OCI-LY1 (cell line): Measurements from ENCODE around the gene ZBTB20.

Experiments
- H2AFZ ChIP-seq: fragments of 200-600 bp; sonication (generic), shearing (Covaris generic); 2 replicates; pipeline ENCODE4 v1.6.0; 2014; ENCODE audit warnings: antibody characterized with exemption, mild to moderate bottlenecking, low read length
- H3F3A ChIP-seq: fragments of 200-600 bp; sonication (generic), shearing (Covaris generic); 2 replicates; pipeline ENCODE4 v1.6.0; 2014; ENCODE audit warnings: mild to moderate bottlenecking, antibody characterized with exemption, low read length, moderate library complexity; ENCODE audit not compliant: insufficient read depth
- H3K27ac ChIP-seq: fragments of 200-600 bp; sonication (generic); 2 replicates; pipeline ENCODE4 v1.5.1; 2014; ENCODE audit warnings: low read length, mixed run types, mild to moderate bottlenecking, low read depth; ENCODE audit not compliant: poor library complexity, severe bottlenecking
- H3K27me3 ChIP-seq: fragments of 200-600 bp; sonication (generic); 2 replicates; pipeline ENCODE4 v1.6.0; 2014; ENCODE audit warnings: antibody characterized with exemption, mild to moderate bottlenecking, low read length, moderate library complexity; ENCODE audit not compliant: insufficient read depth
- H3K36me3 ChIP-seq: fragments of 200-600 bp; sonication (generic); 2 replicates; pipeline ENCODE4 v1.6.1; 2014; ENCODE audit warnings: mild to moderate bottlenecking, antibody characterized with exemption, low read length, moderate library complexity, mixed read lengths; ENCODE audit not compliant: insufficient read depth
- H3K4me1 ChIP-seq: fragments of 200-600 bp; sonication (generic); 2 replicates; pipeline ENCODE4 v1.5.1; 2014; ENCODE audit warnings: mild to moderate bottlenecking, low read length, moderate library complexity; ENCODE audit not compliant: insufficient read depth, severe bottlenecking
- H3K4me2 ChIP-seq: fragments of 200-600 bp; sonication (generic), shearing (Covaris generic); 2 replicates; pipeline ENCODE4 v1.6.1; 2014; ENCODE audit warnings: low read length
- H3K4me3 ChIP-seq: fragments of 200-600 bp; sonication (generic); 2 replicates; pipeline ENCODE4 v1.5.1; 2014; ENCODE audit warnings: low read length, low read depth, mild to moderate bottlenecking, mixed read lengths; ENCODE audit not compliant: poor library complexity, severe bottlenecking
- H3K79me2 ChIP-seq: fragments of 200-600 bp; shearing (Covaris generic); 2 replicates; pipeline ENCODE4 v1.6.1; 2016; ENCODE audit warnings: mixed run types, low read length, mixed read lengths; ENCODE audit not compliant: insufficient read depth
- H3K9ac ChIP-seq: fragments of 200-600 bp; sonication (generic), shearing (Covaris generic); 2 replicates; pipeline ENCODE4 v1.6.1; 2014; ENCODE audit warnings: mild to moderate bottlenecking, low read length, mixed read lengths
- H3K9me2 ChIP-seq: fragments of 200-600 bp; sonication (generic), shearing (Covaris generic); 2 replicates; pipeline ENCODE4 v1.6.1; 2014; ENCODE audit warnings: low read depth, mild to moderate bottlenecking, low read length, mixed read lengths
- H3K9me3 ChIP-seq: fragments of 200-600 bp; shearing (Covaris generic); 2 replicates; pipeline ENCODE4 v1.6.1; 2014; ENCODE audit warnings: low read length, mixed read lengths
- H4K20me1 ChIP-seq: fragments of 200-600 bp; sonication (generic), shearing (Covaris generic); 2 replicates; pipeline ENCODE4 v1.6.0; 2016; ENCODE audit warnings: mild to moderate bottlenecking, low read length; ENCODE audit not compliant: insufficient read depth
- CTCF ChIP-seq: fragments of 200-600 bp; sonication (generic), shearing (Covaris generic); IDR thresholded peaks from 2 replicates; pipeline ENCODE4 v1.5.1; 2017; ENCODE audit warnings: mild to moderate bottlenecking, antibody characterized with exemption, low read length, moderate library complexity, mixed read lengths
- EZH2 ChIP-seq: fragments of 200-600 bp; sonication (generic), shearing (Covaris generic); IDR thresholded peaks from 2 replicates; pipeline ENCODE4 v1.8.0; 2017; ENCODE audit warnings: borderline replicate concordance, mixed run types, mild to moderate bottlenecking, antibody characterized with exemption, low read length, moderate library complexity, mixed read lengths

Gene ZBTB20

DNA sequence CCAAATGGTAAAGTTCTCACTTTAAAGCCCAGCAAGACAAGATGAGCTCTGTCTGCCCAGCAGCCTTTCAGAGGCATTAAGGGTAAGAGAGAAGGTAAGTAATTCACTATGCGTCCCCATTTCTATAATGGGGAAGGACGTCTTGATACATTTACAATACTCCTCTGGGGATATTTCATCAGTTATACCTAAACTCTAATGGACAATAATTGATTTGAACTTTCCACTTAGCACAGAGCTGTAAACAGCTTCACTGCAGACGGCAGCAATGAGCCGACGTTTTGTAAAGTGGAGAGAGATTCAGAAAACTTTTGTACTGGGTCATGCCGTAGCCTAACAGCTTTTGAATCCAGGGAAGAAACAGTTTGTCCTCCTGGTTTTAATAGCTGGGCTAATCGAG lies 725.9 kb downstream of the ZBTB20 start:
- Histone ChIP-seq H4K20me1 (no peaks in the 10 kb centered on the region), H3K36me3 (no peaks in the 10 kb centered on the region), H3F3A (no peaks in the 10 kb centered on the region), H3K79me2 (no peaks in the 10 kb centered on the region), H3K27ac (no peak overlapping the region), H3K4me2 (no peak overlapping the region), H3K27me3 (no peaks in the 10 kb centered on the region), H3K9me3 (no peaks in the 10 kb centered on the region), H2AFZ (no peak overlapping the region), H3K4me1 (no peaks in the 10 kb centered on the region), H3K9me2 (no peaks in the 10 kb centered on the region), H3K9ac (no peak overlapping the region), H3K4me3 (no peak overlapping the region)
- TF ChIP-seq EZH2: no peak
- TF ChIP-seq CTCF: no peak

DNA sequence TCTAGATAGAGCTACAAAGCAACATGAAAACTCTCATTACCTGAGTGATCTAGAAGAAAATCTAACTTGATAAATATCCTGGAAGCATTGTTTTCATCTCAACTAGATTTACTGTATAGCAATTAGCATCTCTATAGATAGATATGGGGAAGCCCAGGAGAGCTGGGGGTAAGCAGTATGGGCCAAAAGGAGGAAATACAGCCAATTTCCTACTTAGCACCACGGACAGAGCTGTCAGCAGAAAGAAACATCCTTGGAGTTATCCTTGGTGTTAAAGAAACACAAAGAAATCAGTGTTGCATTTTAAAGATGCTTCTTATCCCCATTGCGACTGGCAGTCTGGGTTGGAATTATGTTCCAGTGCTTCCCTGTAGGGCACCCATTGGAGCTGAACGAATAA lies 727.0 kb downstream of the ZBTB20 start:
- Histone ChIP-seq H3K27me3 (no peaks in the 10 kb centered on the region), H3K4me3 (no peak overlapping the region), H4K20me1 (no peaks in the 10 kb centered on the region), H3K79me2 (no peaks in the 10 kb centered on the region), H2AFZ (no peak overlapping the region), H3K36me3 (no peaks in the 10 kb centered on the region), H3K27ac (no peak overlapping the region), H3K9me3 (no peaks in the 10 kb centered on the region), H3K4me1 (no peaks in the 10 kb centered on the region), H3K9ac (no peak overlapping the region), H3K4me2 (no peak overlapping the region), H3F3A (no peaks in the 10 kb centered on the region), H3K9me2 (no peaks in the 10 kb centered on the region)
- TF ChIP-seq CTCF: no peak
- TF ChIP-seq EZH2: no peak

GRCh38 chr3:114418724-114419543 lies 728.2 kb downstream of the ZBTB20 start:
- no peaks in the 10 kb centered on the region for H3K36me3 ChIP-seq
- H3K4me2 ChIP-seq: no peak overlapping the region
- no peak overlapping the region for H2AFZ ChIP-seq
- no peak overlapping the region for H3K4me3 ChIP-seq
- no peaks in the 10 kb centered on the region for H3K79me2 ChIP-seq
- H3K27me3 ChIP-seq: no peaks in the 10 kb centered on the region
- H3K9me2 ChIP-seq: no peaks in the 10 kb centered on the region
- no peaks in the 10 kb centered on the region for H3K4me1 ChIP-seq
- no peaks in the 10 kb centered on the region for H4K20me1 ChIP-seq
- no peak overlapping the region for H3K9ac ChIP-seq
- no peaks in the 10 kb centered on the region for H3K9me3 ChIP-seq
- no peak overlapping the region for H3K27ac ChIP-seq
- TF ChIP-seq CTCF (peak; percentile 88), EZH2 (no peak)
- H3F3A ChIP-seq: no peaks in the 10 kb centered on the region
